K562 (cell line): ENCODE measurements around the gene OR13J1. TPM values are rescaled to one million over a fixed set of nuclear protein-coding genes. Genes with fewer than 3 reads are reported as not detected.

ENCODE experiments used
- ATAC-seq: fragments of 200-7000 bp; cut with Tn5 transposase; 3 replicates; pipeline ENCODE4 v1.9.1; 2020; ENCODE audit warnings: moderate library complexity
- BruUV-seq: library from RNA; stranded (reverse); fragments of 400-500 nt; replicated peaks from 2 replicates; lab custom pipeline; 2021; lab: Mats Ljungman, UMichigan
- CTCF ChIA-PET: fragments of 300-600 bp; formaldehyde crosslinking; extraction: SDS; loops from one replicate; lab custom pipeline; 2021; ENCODE audit warnings: low intra/inter-chr PET ratio; lab: Yijun Ruan, JAX
- POLR2A ChIA-PET: fragments of 300-600, 350-650 bp; sonication (Branson Sonifier 250); formaldehyde crosslinking; extraction: SDS; loops from one replicate; lab custom pipeline; 2021; ENCODE audit warnings: antibody characterized with exemption, inconsistent platforms; lab: Yijun Ruan, JAX
- DNase-seq, 4 experiments: peaks; one replicate each; pipeline versions ENCODE4 v3.0.0 to v3.0.0-alpha.2; 2011 to 2018; ENCODE audit warnings: low spot score in 3 of 4, mixed read lengths in 3 of 4; ENCODE audit errors: extremely low read depth in 1 of 4
- FAIRE-seq: peaks from 2 replicates; lab custom pipeline; 2011; peaks lifted over from hg19 to GRCh38; lab: Jason Lieb, UNC
- H2AFZ ChIP-seq: 2 replicates; pipeline ENCODE4 v1.6.0; 2011; ENCODE audit warnings: low read depth, low read length, control low read depth, inconsistent platforms
- H3K27ac ChIP-seq: fragments of 200-600 bp; 3 replicates; pipeline ENCODE4 v1.8.0; 2011; ENCODE audit warnings: low read depth, mild to moderate bottlenecking, control low read depth, inconsistent platforms, low read length, moderate library complexity, mixed read lengths; ENCODE audit errors: extremely low read depth
- H3K27me3 ChIP-seq, 2 experiments: fragments of 300-600 bp in 1 of 2; 2 replicates in 1 of 2; 3 replicates in 1 of 2; pipeline versions ENCODE4 v1.6.0 to v1.8.0; 2011; ENCODE audit warnings: inconsistent platforms in 2 of 2, low read length in 2 of 2, mild to moderate bottlenecking in 1 of 2, mixed read lengths in 1 of 2, moderate library complexity in 1 of 2; ENCODE audit not compliant: control insufficient read depth in 2 of 2, insufficient read depth in 2 of 2
- H3K36me3 ChIP-seq: fragments of 300-600 bp; 3 replicates; pipeline ENCODE4 v1.8.0; 2011; ENCODE audit warnings: mild to moderate bottlenecking, low read length, inconsistent platforms; ENCODE audit not compliant: control insufficient read depth, insufficient read depth
- H3K4me1 ChIP-seq, 2 experiments: fragments of 200-600 bp in 1 of 2; replicated peaks in 1 of 2; 2 replicates in 1 of 2; 3 replicates in 1 of 2; pipeline versions ENCODE4 v1.5.1 to v1.8.0; 2011; ENCODE audit warnings: inconsistent platforms in 2 of 2, low read length in 2 of 2, mild to moderate bottlenecking in 1 of 2, mixed read lengths in 1 of 2, moderate library complexity in 1 of 2; ENCODE audit not compliant: control insufficient read depth in 2 of 2, insufficient read depth in 2 of 2
- H3K4me2 ChIP-seq: 2 replicates; pipeline ENCODE4 v1.6.1; 2011; ENCODE audit warnings: low read length, control low read depth, inconsistent platforms, mixed read lengths; ENCODE audit not compliant: insufficient read depth
- H3K4me3 ChIP-seq: fragments of 200-600 bp; sonication (generic), shearing (Covaris generic); 2 replicates; pipeline ENCODE4 v1.5.1; 2016; ENCODE audit warnings: control low read depth, inconsistent platforms
- H3K79me2 ChIP-seq: fragments of 200-600 bp; 3 replicates; pipeline ENCODE4 v1.8.0; 2011; ENCODE audit warnings: low read length, inconsistent platforms; ENCODE audit not compliant: control insufficient read depth, insufficient read depth
- H3K9ac ChIP-seq, 2 experiments: 2 replicates each; pipeline versions ENCODE4 v1.6.0 to v1.6.1; 2011; ENCODE audit warnings: low read depth in 2 of 2, low read length in 2 of 2, control low read depth in 1 of 2, inconsistent platforms in 1 of 2, mild to moderate bottlenecking in 1 of 2, mixed read lengths in 1 of 2; ENCODE audit not compliant: insufficient read depth in 1 of 2
- H3K9me1 ChIP-seq: one replicate; pipeline ENCODE4 v1.6.0; 2011; ENCODE audit warnings: inconsistent platforms, mild to moderate bottlenecking, low read length, moderate library complexity; ENCODE audit not compliant: control insufficient read depth, insufficient read depth
- H3K9me3 ChIP-seq: replicated peaks from 2 replicates; pipeline ENCODE4 v1.5.1; 2011; ENCODE audit warnings: low read depth, low read length, inconsistent platforms; ENCODE audit not compliant: control insufficient read depth, insufficient read depth
- H4K20me1 ChIP-seq: replicated peaks from 2 replicates; pipeline ENCODE4 v1.6.1; 2011; ENCODE audit warnings: low read length, inconsistent platforms, mixed read lengths; ENCODE audit not compliant: control insufficient read depth, insufficient read depth
- ARID2 ChIP-seq: fragments of 450-650 bp; IDR thresholded peaks from 2 replicates; pipeline ENCODE4 v1.6.1; 2017; ENCODE audit warnings: antibody characterized with exemption, mild to moderate bottlenecking
- ELF2 ChIP-seq: fragments of 250-450 bp; sonication (Bioruptor Pico); IDR thresholded peaks from 2 replicates; pipeline ENCODE4 v1.5.0; 2021; ENCODE audit warnings: mild to moderate bottlenecking
- FOXP1 ChIP-seq: sonication (generic); formaldehyde crosslinking; IDR thresholded peaks from 2 replicates; pipeline ENCODE4 v1.8.0; 2022; ENCODE audit warnings: mild to moderate bottlenecking, missing genetic modification reagents
- KAT8 ChIP-seq: fragments of 450-650 bp; IDR thresholded peaks from 2 replicates; pipeline ENCODE4 v1.6.1; 2016; ENCODE audit warnings: low read depth, mild to moderate bottlenecking
- NCOA6 ChIP-seq: fragments of 450-650 bp; IDR thresholded peaks from 2 replicates; pipeline ENCODE4 v1.6.1; 2017; ENCODE audit warnings: mild to moderate bottlenecking
- RFX1 ChIP-seq: fragments of 450-650 bp; IDR thresholded peaks from 2 replicates; pipeline ENCODE4 v1.6.1; 2016; ENCODE audit warnings: mild to moderate bottlenecking, moderate library complexity
- ZNF592 ChIP-seq: fragments of 450-650 bp; IDR thresholded peaks from 2 replicates; pipeline ENCODE4 v1.6.1; 2017; ENCODE audit warnings: antibody characterized with exemption, mild to moderate bottlenecking
- ZNF639 ChIP-seq, 2 experiments: fragments of 200-800 bp in 1 of 2; sonication (Bioruptor generic) in 1 of 2; sonication (generic) in 1 of 2; formaldehyde crosslinking in 1 of 2; IDR thresholded peaks in 1 of 2; conservative IDR thresholded peaks in 1 of 2; 2 replicates each; pipeline versions ENCODE4 v1.5.0 to v1.6.1; 2016 to 2020; ENCODE audit warnings: missing compliant biosample characterization in 1 of 2, missing genetic modification characterization in 1 of 2, missing genetic modification reagents in 1 of 2
- in situ Hi-C: fragments of 300-500 bp; cut with MboI; formaldehyde crosslinking; loops from 4 replicates; pipeline ENCODE4 v1.15.0; 2018; ENCODE audit warnings: inconsistent platforms, mixed read lengths
- intact Hi-C: fragments of 100-400 bp; cut with micrococcal nuclease; formaldehyde crosslinking; loops from 2 replicates; pipeline ENCODE4 v1.14.2; 2022
- polyA plus RNA-seq, 8 experiments: library from polyadenylated mRNA; depleted of rRNA in 4 of 8; stranded (reverse) in 5 of 8; unstranded in 3 of 8; fragments of >200 nt; fragmentation: Nextera tagmentation in 2 of 8; fragmentation: Illumina TruSeq in 1 of 8; extraction: Ambion mirVana in 2 of 8; extraction: Trizol in 1 of 8; gene quantifications; 2 replicates each; pipeline versions ENCODE4 v1.2.1 to v1.2.3, GENCODE V29; 2011 to 2014; ENCODE audit warnings: inconsistent platforms in 1 of 8, missing spikeins in 1 of 8
- total RNA-seq, 7 experiments: library from RNA; depleted of rRNA in 6 of 7; stranded (reverse); fragments of >200 nt in 6 of 7; fragmentation: Illumina TruSeq in 2 of 7; extraction: Trizol in 2 of 7; gene quantifications; 2 replicates each; pipeline versions ENCODE4 v1.2.1 to v1.2.3, GENCODE V29; 2011 to 2021; ENCODE audit warnings: low replicate concordance in 1 of 7

OR13J1 gene
- total and polyA plus RNA-seq, 9 of the 15 experiments (the other 6 are each of a cell fraction or from before 2014, with no cell fraction given) = not detected

- TF ChIP-seq NCOA6 (no peak), KAT8 (no peak), RFX1 (peak; percentile 33; the same call in 1 of the 2 replicates), FOXP1 (no peak)
These were observed 44.0 kb downstream of the OR13J1 start (continued) for GRCh38 chr9:35826071-35826701.

- no peak for ATAC-seq
- BruUV-seq = no TSS peak
- FAIRE-seq = no peak
- no peaks in the 10 kb centered on the region for H4K20me1 ChIP-seq
- no peak overlapping the region for H2AFZ ChIP-seq
- H3K9me1 ChIP-seq = no peaks in the 10 kb centered on the region
- H3K36me3 ChIP-seq = no peaks in the 10 kb centered on the region
- no peak overlapping the region for H3K4me2 ChIP-seq
- no peaks in the 10 kb centered on the region for H3K9me3 ChIP-seq
- ChIA-PET POLR2A (no interaction called here), CTCF (no interaction called here)
- no peak overlapping the region for H3K9ac ChIP-seq
- in situ Hi-C loops (no loop called here), intact Hi-C loops (no loop called here)
- H3K4me1 ChIP-seq = no peaks in the 10 kb centered on the region; a peak in 1 of 5 replicates
- no peaks in the 10 kb centered on the region for H3K79me2 ChIP-seq
- no peak for DNase-seq
- no peak for TF ChIP-seq ARID2
- no peak for TF ChIP-seq ZNF592
- TF ChIP-seq ELF2 (CRISPR knock-in tag) = no peak
- no peak for TF ChIP-seq ZNF639 (CRISPR knock-in tag; conservative IDR thresholded peaks at IDR 0.05 in 1 of 2, IDR thresholded peaks at IDR 0.05 in 1 of 2)
- no peaks in the 10 kb centered on the region for H3K27me3 ChIP-seq
- H3K4me3 ChIP-seq = no peak overlapping the region
- H3K27ac ChIP-seq = no peak overlapping the region
These were observed 47.3 kb downstream of the OR13J1 start for GRCh38 chr9:35822926-35823325.
